ENCODE measurements around the gene NHS.

GRCh38 chrX:17613979-17614588, 239.1 kb downstream of the NHS start:
- TF ChIP-seq, protein P1, sequence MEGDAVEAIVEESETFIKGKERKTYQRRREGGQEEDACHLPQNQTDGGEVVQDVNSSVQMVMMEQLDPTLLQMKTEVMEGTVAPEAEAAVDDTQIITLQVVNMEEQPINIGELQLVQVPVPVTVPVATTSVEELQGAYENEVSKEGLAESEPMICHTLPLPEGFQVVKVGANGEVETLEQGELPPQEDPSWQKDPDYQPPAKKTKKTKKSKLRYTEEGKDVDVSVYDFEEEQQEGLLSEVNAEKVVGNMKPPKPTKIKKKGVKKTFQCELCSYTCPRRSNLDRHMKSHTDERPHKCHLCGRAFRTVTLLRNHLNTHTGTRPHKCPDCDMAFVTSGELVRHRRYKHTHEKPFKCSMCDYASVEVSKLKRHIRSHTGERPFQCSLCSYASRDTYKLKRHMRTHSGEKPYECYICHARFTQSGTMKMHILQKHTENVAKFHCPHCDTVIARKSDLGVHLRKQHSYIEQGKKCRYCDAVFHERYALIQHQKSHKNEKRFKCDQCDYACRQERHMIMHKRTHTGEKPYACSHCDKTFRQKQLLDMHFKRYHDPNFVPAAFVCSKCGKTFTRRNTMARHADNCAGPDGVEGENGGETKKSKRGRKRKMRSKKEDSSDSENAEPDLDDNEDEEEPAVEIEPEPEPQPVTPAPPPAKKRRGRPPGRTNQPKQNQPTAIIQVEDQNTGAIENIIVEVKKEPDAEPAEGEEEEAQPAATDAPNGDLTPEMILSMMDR (optimal IDR thresholded peaks at IDR 0.05 in 1 of 3, IDR thresholded peaks at IDR 0.05 in 1 of 3, conservative IDR thresholded peaks at IDR 0.05 in 1 of 3; ENCODE audit: extremely low read depth in 1 of 3, insufficient read depth in 2 of 3, low read length in 3 of 3) = no peak
- no peak for TF ChIP-seq EZH2 (IDR thresholded peaks at IDR 0.05; ENCODE audit: low read length)
